Measurements from ENCODE around the gene UNC13C. TPM values are rescaled to one million over a fixed set of nuclear protein-coding genes. Genes with fewer than 3 reads are reported as not detected.

UNC13C gene
- total RNA-seq, 1 donor from 2014 or later = not detected

GRCh38 chr15:54187325-54187724 lies 209.1 kb downstream of the UNC13C start:
- intact Hi-C loops (cut with micrococcal nuclease) = no loop called here
- H3K27me3 Mint-ChIP-seq (ENCODE audit: low read depth) = no peaks in the 10 kb centered on the region
- DNase-seq (ENCODE audit: low spot score) = no peak
- no peaks in the 10 kb centered on the region for H3K36me3 Mint-ChIP-seq (ENCODE audit: low read depth)
- no peaks in the 10 kb centered on the region for H3K4me1 Mint-ChIP-seq (ENCODE audit: low read depth)
- no peak overlapping the region for H3K4me3 Mint-ChIP-seq (ENCODE audit: low read depth)
- no peaks in the 10 kb centered on the region for H3K9me3 Mint-ChIP-seq
- no peak overlapping the region for H3K27ac Mint-ChIP-seq

GRCh38 chr15:54197995-54198394 lies 219.8 kb downstream of the UNC13C start:
- H3K36me3 Mint-ChIP-seq (ENCODE audit: low read depth) = no peaks in the 10 kb centered on the region
- DNase-seq (ENCODE audit: low spot score) = no peak
- intact Hi-C loops (cut with micrococcal nuclease) = no loop called here
- no peak overlapping the region for H3K4me3 Mint-ChIP-seq (ENCODE audit: low read depth)
- H3K27me3 Mint-ChIP-seq (ENCODE audit: low read depth) = no peaks in the 10 kb centered on the region
- no peak overlapping the region for H3K27ac Mint-ChIP-seq
- peaks cover 44% of the 10 kb centered on the region for H3K9me3 Mint-ChIP-seq
- no peaks in the 10 kb centered on the region for H3K4me1 Mint-ChIP-seq (ENCODE audit: low read depth)

- Mint-ChIP-seq H3K4me3 (ENCODE audit: low read depth) (no peak overlapping the region), H3K9me3 (peaks cover 8% of the 10 kb centered on the region), H3K4me1 (ENCODE audit: low read depth) (no peaks in the 10 kb centered on the region), H3K27me3 (ENCODE audit: low read depth) (no peaks in the 10 kb centered on the region), H3K36me3 (ENCODE audit: low read depth) (no peaks in the 10 kb centered on the region), H3K27ac (no peak overlapping the region)
- no peak for DNase-seq (ENCODE audit: low spot score)
- intact Hi-C loops (cut with micrococcal nuclease) = no loop called here
Observed at GRCh38 chr15:54206586-54207321, 228.5 kb downstream of the UNC13C start.

- H3K4me3 Mint-ChIP-seq (ENCODE audit: low read depth) = no peak overlapping the region
- DNase-seq (ENCODE audit: low spot score) = no peak
Observed at GRCh38 chr15:54208786-54209185, 230.5 kb downstream of the UNC13C start.

GRCh38 chr15:54212635-54213034 lies 234.4 kb downstream of the UNC13C start:
- H3K27ac Mint-ChIP-seq = no peak overlapping the region
- intact Hi-C loops (cut with micrococcal nuclease) = no loop called here
- no peaks in the 10 kb centered on the region for H3K36me3 Mint-ChIP-seq (ENCODE audit: low read depth)
- H3K27me3 Mint-ChIP-seq (ENCODE audit: low read depth) = no peaks in the 10 kb centered on the region
- H3K9me3 Mint-ChIP-seq = peaks cover 5% of the 10 kb centered on the region
- no peak overlapping the region for H3K4me3 Mint-ChIP-seq (ENCODE audit: low read depth)
- DNase-seq (ENCODE audit: low spot score) = no peak
- no peaks in the 10 kb centered on the region for H3K4me1 Mint-ChIP-seq (ENCODE audit: low read depth)

More at GRCh38 chr15:54208786-54209185, 230.5 kb downstream of the UNC13C start:
- H3K4me1 Mint-ChIP-seq (ENCODE audit: low read depth) = no peaks in the 10 kb centered on the region
- no peaks in the 10 kb centered on the region for H3K9me3 Mint-ChIP-seq
- H3K27me3 Mint-ChIP-seq (ENCODE audit: low read depth) = no peaks in the 10 kb centered on the region
- no peaks in the 10 kb centered on the region for H3K36me3 Mint-ChIP-seq (ENCODE audit: low read depth)
- intact Hi-C loops (cut with micrococcal nuclease) = no loop called here
- H3K27ac Mint-ChIP-seq = no peak overlapping the region

GRCh38 chr15:54226455-54226854 lies 248.2 kb downstream of the UNC13C start:
- H3K9me3 Mint-ChIP-seq = peaks cover 21% of the 10 kb centered on the region
- intact Hi-C loops (cut with micrococcal nuclease) = no loop called here
- H3K4me3 Mint-ChIP-seq (ENCODE audit: low read depth) = no peak overlapping the region
- no peak for DNase-seq (ENCODE audit: low spot score)
- H3K4me1 Mint-ChIP-seq (ENCODE audit: low read depth) = no peaks in the 10 kb centered on the region
- no peaks in the 10 kb centered on the region for H3K36me3 Mint-ChIP-seq (ENCODE audit: low read depth)
- H3K27ac Mint-ChIP-seq = no peak overlapping the region
- no peaks in the 10 kb centered on the region for H3K27me3 Mint-ChIP-seq (ENCODE audit: low read depth)

- H3K4me1 Mint-ChIP-seq (ENCODE audit: low read depth) = no peaks in the 10 kb centered on the region
- intact Hi-C loops (cut with micrococcal nuclease) = no loop called here
- H3K36me3 Mint-ChIP-seq (ENCODE audit: low read depth) = no peaks in the 10 kb centered on the region
- no peak overlapping the region for H3K4me3 Mint-ChIP-seq (ENCODE audit: low read depth)
- peaks cover 21% of the 10 kb centered on the region for H3K9me3 Mint-ChIP-seq
- H3K27ac Mint-ChIP-seq = no peak overlapping the region
- H3K27me3 Mint-ChIP-seq (ENCODE audit: low read depth) = no peaks in the 10 kb centered on the region
- DNase-seq (ENCODE audit: low spot score) = no peak
Observed at GRCh38 chr15:54227569-54227968, 249.3 kb downstream of the UNC13C start.

GRCh38 chr15:54250326-54250725 lies 272.1 kb downstream of the UNC13C start:
- Mint-ChIP-seq H3K27ac (no peak overlapping the region), H3K4me1 (ENCODE audit: low read depth) (no peaks in the 10 kb centered on the region), H3K9me3 (no peaks in the 10 kb centered on the region), H3K36me3 (ENCODE audit: low read depth) (no peaks in the 10 kb centered on the region), H3K27me3 (ENCODE audit: low read depth) (no peaks in the 10 kb centered on the region), H3K4me3 (ENCODE audit: low read depth) (no peak overlapping the region)
- intact Hi-C loops (cut with micrococcal nuclease) = no loop called here
- no peak for DNase-seq (ENCODE audit: low spot score)

- Mint-ChIP-seq H3K4me3 (ENCODE audit: low read depth) (no peak overlapping the region), H3K9me3 (no peaks in the 10 kb centered on the region), H3K36me3 (ENCODE audit: low read depth) (no peaks in the 10 kb centered on the region), H3K27ac (no peak overlapping the region), H3K27me3 (ENCODE audit: low read depth) (no peaks in the 10 kb centered on the region), H3K4me1 (ENCODE audit: low read depth) (no peaks in the 10 kb centered on the region)
- intact Hi-C loops (cut with micrococcal nuclease) = no loop called here
- DNase-seq (ENCODE audit: low spot score) = no peak
Observed at GRCh38 chr15:54256190-54256589, 277.9 kb downstream of the UNC13C start.

GRCh38 chr15:54273928-54274327 lies 295.7 kb downstream of the UNC13C start:
- no peaks in the 10 kb centered on the region for H3K9me3 Mint-ChIP-seq
- H3K36me3 Mint-ChIP-seq (ENCODE audit: low read depth) = no peaks in the 10 kb centered on the region
- DNase-seq (ENCODE audit: low spot score) = no peak
- no peak overlapping the region for H3K4me3 Mint-ChIP-seq (ENCODE audit: low read depth)
- H3K4me1 Mint-ChIP-seq (ENCODE audit: low read depth) = no peaks in the 10 kb centered on the region
- no peak overlapping the region for H3K27ac Mint-ChIP-seq
- intact Hi-C loops (cut with micrococcal nuclease) = no loop called here
- H3K27me3 Mint-ChIP-seq (ENCODE audit: low read depth) = no peaks in the 10 kb centered on the region

GRCh38 chr15:54277834-54278233 lies 299.6 kb downstream of the UNC13C start:
- H3K36me3 Mint-ChIP-seq (ENCODE audit: low read depth) = no peaks in the 10 kb centered on the region
- intact Hi-C loops (cut with micrococcal nuclease) = no loop called here
- no peaks in the 10 kb centered on the region for H3K9me3 Mint-ChIP-seq
- no peak overlapping the region for H3K27ac Mint-ChIP-seq
- H3K27me3 Mint-ChIP-seq (ENCODE audit: low read depth) = no peaks in the 10 kb centered on the region
- no peaks in the 10 kb centered on the region for H3K4me1 Mint-ChIP-seq (ENCODE audit: low read depth)
- no peak for DNase-seq (ENCODE audit: low spot score)
- H3K4me3 Mint-ChIP-seq (ENCODE audit: low read depth) = no peak overlapping the region

- H3K36me3 Mint-ChIP-seq (ENCODE audit: low read depth) = no peaks in the 10 kb centered on the region
- H3K9me3 Mint-ChIP-seq = no peaks in the 10 kb centered on the region
Observed at GRCh38 chr15:54280726-54281125, 302.5 kb downstream of the UNC13C start.

GRCh38 chr15:54282228-54282836 lies 304.1 kb downstream of the UNC13C start:
- Mint-ChIP-seq H3K4me3 (ENCODE audit: low read depth) (no peak overlapping the region), H3K4me1 (ENCODE audit: low read depth) (no peaks in the 10 kb centered on the region), H3K9me3 (no peaks in the 10 kb centered on the region), H3K27me3 (ENCODE audit: low read depth) (no peaks in the 10 kb centered on the region), H3K36me3 (ENCODE audit: low read depth) (no peaks in the 10 kb centered on the region), H3K27ac (no peak overlapping the region)
- intact Hi-C loops (cut with micrococcal nuclease) = no loop called here
- no peak for DNase-seq (ENCODE audit: low spot score)

More at GRCh38 chr15:54280726-54281125, 302.5 kb downstream of the UNC13C start:
- DNase-seq (ENCODE audit: low spot score) = no peak
- Mint-ChIP-seq H3K4me3 (ENCODE audit: low read depth) (no peak overlapping the region), H3K27me3 (ENCODE audit: low read depth) (no peaks in the 10 kb centered on the region), H3K27ac (no peak overlapping the region), H3K4me1 (ENCODE audit: low read depth) (no peaks in the 10 kb centered on the region)
- intact Hi-C loops (cut with micrococcal nuclease) = no loop called here
